GM21825 (cell line): ENCODE data around the gene RNF215.
"Not testable (repeated sequence)": the region's sequence is repeated elsewhere in the genome, so short reads cannot be mapped to it uniquely, and the experiment has no call there.

Source experiments
- ATAC-seq: cut with Tn5 transposase; IDR thresholded peaks from one replicate; pipeline ENCODE4 v1.9.1; 2021; ENCODE audit warnings: mild to moderate bottlenecking, moderate library complexity; ENCODE audit not compliant: unreplicated experiment

RNF215 gene

GRCh38 chr22:30421695-30422480 lies 34.7 kb upstream of the RNF215 start:
- ATAC-seq, result no peak

GRCh38 chr22:30420347-30421125 lies 33.3 kb upstream of the RNF215 start:
- ATAC-seq, result no peak

DNA sequence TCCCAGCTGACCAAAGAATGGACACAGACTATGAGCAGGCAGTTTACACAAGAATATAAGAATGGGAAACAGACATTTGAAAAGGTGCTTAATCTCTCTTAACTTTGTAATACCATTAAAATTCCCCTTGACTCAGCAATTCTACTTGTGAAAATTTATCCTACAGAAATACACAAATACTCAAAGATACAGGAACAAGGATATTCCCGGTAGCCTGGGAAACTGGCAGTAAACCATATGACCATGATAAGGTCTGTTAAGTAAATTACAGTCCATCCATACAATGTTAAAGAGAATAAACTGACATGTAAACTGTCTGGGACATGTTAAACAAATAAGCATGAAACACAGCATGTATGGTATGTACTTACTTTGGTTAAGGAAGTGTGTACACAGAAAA lies 29.6 kb upstream of the RNF215 start:
- ATAC-seq, result no peak

- ATAC-seq, result no peak
Observed at GRCh38 chr22:30416403-30416802, 29.2 kb upstream of the RNF215 start.

DNA sequence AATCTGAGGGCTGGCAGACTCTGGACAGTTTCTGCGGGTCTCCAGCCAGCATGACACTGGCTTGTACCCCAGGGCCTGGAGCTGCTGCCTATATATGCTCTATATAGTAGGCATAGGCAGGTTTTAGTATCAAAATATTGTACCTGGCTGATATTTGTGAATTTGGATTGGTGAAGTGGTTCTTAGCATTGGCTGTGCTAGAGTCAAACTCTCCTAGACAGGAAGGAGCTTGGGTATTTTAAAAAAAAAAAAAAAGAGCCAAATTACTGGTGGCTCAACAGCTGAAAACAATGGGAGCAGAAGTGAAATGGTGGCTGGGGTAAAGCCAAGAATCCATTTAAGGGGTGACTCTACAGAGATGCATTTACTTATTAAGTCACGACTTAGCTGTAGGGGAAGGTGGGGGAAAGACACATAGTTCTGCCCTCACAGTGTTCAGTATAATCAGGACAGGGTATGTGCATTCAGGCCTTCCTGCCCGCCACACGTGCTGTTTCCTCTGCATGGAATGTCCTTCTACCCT lies 27.4 kb upstream of the RNF215 start:
- no peak for ATAC-seq

GRCh38 chr22:30413745-30414524 lies 26.7 kb upstream of the RNF215 start:
- no peak for ATAC-seq

GRCh38 chr22:30413001-30413400 lies 25.8 kb upstream of the RNF215 start:
- no peak for ATAC-seq

DNA sequence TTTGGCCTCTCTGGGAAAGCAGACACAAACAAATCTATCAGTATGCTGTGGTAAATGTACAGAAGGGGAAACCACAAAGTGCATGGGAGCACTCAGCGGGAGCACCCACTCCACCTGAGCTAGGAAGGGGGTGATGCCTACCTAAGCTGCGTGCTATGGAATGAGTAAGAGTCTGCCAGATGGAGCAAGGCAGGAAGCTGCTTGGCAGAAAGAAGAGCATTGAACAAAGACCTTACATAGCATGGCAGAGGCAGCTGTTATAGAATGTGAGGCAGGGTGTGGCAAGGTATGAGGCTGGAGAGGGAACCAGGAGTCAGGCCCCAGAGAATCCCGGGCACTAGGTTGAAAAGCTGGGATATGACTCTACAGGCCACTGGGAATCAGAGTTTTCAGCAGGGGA lies 24.6 kb upstream of the RNF215 start:
- ATAC-seq, result no peak

GRCh38 chr22:30408388-30409102 lies 21.3 kb upstream of the RNF215 start:
- ATAC-seq, result no peak

- no peak for ATAC-seq
Observed at GRCh38 chr22:30406400-30406799, 19.2 kb upstream of the RNF215 start.

DNA sequence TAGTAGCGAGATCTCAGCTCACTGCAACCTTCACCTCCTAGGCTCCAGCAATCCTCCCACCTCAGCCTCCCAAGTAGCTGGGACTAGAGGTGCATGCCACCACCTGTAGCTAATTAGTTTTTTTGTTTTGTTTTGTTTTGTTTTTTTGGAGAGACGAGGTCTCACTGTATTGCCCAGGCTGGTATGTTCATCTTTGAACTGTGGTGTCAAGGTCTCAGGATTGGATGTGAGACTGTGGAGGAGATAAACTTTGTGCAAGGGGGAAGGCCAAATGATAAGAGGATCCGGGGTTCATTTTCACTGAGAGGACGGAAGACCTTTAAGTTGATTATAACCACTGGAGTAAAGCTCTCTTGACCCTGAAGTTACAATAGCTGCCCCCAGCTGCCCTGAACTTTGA lies 18.5 kb upstream of the RNF215 start:
- no peak for ATAC-seq

GRCh38 chr22:30404307-30404706 lies 17.1 kb upstream of the RNF215 start:
- ATAC-seq, result no peak

GRCh38 chr22:30402766-30403104 lies 15.5 kb upstream of the RNF215 start:
- not testable (repeated sequence) for ATAC-seq

DNA sequence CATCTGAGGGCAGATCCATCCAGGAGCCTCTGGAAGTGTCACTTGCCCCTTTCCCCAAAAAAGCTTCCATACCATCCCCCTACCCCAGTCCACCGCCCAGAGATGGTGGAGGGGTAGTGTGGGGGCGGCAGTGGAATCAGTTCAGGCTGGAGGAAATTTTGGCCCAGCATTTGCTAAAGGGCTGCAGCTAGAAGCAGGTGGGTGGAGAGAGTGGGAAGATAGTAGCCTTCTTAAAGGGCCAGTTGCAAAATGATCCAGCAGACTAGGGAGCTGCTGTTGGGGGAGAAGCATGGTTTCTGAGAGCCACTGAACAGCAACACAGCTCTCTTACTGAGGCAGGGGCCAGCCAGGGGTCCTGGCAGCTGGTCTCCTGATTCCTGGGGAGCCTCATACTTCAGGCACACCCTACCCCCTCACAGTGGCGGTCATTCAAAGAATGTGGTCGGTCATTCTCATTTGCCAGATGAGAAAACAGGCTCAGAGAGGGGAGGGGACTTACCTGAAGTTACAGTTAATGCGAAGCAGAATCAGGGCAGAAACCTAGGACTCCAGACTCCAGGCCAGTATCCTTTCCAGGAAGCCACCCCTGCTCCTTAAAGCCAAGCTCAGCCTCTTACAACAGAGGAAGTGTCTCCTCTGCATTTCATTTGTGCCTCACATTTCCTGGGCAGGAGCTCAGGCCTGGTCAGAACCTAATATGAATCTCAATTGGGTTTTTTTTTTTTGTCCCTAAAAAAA lies 15.0 kb upstream of the RNF215 start:
- ATAC-seq, result no peak

DNA sequence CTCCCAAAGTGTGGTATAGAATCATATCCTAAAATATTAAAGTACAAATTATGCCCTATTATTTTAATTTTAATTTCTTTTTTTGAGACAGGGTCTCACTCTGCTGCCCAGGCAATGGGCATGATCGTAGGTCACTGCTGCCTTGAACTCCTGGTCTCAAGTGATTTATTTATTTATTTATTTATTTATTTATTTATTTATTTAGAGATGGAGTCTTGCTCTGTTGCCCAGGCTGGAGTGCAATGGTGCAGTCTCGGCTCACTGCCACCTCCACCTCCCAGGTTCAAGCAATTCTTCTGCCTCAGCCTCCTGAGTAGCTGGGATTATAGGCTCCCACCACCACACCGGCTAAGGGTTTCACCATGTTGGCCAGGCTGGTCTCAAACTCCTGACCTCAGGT lies 13.8 kb upstream of the RNF215 start:
- ATAC-seq, result not testable (repeated sequence)

GRCh38 chr22:30400159-30400558 lies 12.9 kb upstream of the RNF215 start:
- ATAC-seq, result no peak

DNA sequence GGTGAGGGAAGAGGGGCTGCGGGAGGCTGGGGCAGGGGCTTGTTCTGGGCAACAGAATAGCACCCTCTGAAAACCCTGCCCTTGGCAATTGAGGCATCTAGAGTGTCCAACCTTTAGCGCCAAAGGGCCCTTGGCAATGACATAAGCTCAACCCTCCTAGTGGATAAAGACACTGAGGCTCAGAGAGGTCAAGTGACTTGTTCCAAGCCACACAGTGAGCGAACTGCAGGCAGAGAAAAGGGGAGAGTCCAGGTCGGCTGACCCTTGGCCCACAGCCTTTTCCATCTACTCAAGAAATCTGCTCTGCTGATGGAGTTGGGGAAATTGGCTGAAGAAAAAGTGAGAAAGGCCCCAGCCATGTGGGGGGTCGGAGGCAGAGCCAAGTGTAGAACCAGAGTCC lies 12.5 kb upstream of the RNF215 start:
- ATAC-seq, result no peak

DNA sequence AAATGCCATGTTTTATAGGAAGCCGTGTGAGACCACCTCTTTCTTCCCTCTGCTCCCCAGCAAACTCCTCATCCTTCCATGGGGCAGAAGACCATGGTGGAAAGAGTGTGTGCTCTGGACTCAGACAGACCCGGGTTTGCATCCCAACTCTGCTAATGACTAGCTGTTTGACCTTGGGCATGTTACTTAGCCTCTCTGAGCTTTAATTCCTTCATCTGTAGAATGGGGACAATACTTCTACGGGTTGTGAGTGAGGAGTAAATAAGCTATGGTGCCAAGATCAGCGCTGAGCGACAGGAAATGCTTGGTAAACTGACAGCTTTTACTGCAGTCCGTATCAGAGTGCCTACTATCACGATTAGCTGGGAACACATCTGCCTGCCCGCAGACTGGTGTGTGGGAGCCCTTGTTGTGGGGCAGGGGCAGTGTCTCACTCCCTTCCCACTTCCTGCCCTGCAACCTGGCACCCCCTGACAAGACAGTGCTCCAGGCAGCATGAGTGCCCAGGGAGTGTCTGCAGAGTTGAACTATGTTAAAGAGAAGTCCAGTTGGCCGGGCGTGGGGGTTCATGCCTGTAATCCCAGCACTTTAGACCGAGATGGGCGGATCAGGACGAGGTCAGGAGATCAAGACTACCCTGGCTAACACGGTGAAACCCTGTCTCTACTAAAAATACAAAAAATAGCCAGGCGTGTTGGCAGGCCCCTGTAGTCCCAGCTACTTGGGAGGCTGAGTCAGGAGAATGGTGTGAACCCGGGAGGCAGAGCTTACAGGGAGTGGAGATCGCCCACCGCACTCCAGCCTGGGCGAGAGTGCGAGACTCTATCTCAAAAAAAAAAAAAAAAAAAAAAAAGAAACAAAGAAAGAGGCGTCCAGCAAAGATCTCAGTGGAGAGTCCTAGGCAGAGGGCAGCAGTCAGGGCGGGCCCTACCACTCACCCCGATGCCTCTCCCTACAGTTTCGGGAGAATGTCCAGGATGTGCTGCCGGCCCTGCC lies 11.8 kb upstream of the RNF215 start:
- no peak for ATAC-seq
